SH-SY5Y (cell line): Measurements from ENCODE around the gene CCDC61.

Source experiments
- GATA2 ChIP-seq: IDR thresholded peaks from 2 replicates; pipeline ENCODE4 v1.6.1; 2011; ENCODE audit warnings: mild to moderate bottlenecking, low read depth, low read length
- GATA3 ChIP-seq: IDR thresholded peaks from 2 replicates; pipeline ENCODE4 v1.6.1; 2011; ENCODE audit warnings: low read depth, mild to moderate bottlenecking, low read length, moderate library complexity

DNA sequence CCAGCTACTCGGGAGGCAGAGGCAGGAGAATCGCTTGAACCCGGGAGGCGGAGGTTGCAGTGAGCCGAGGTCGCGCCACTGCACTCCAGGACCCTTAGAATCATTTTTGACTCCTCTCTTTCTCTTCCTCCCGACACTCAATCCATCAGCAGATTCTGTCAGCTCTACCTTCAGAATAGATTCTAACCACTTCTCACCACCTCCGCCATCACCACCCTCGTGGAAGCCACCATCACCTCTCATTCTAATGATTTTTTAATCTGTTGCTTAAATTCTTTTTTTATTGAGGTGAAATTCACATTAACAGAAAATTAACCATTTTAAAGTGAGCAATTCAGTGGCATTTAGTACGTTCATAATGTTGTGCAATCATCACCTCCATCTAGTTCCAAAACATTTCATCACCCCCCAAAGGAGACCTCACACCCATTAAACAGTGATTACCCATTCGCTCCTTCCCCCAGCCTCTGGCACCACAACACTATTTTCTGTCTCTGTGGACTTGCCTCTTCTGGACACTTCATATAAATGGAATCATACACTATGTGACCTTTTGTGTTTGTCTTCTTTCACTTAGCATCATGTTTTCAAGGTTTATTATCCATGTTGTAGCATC lies 5.0 kb upstream of the CCDC61 start:
- TF ChIP-seq GATA2, result no peak
- TF ChIP-seq GATA3, result no peak
